H9 (cell line): Measurements from ENCODE around the gene MICAL3. TPM values are rescaled to one million over a fixed set of nuclear protein-coding genes. Genes with fewer than 3 reads are reported as not detected.

Experiments
- DNase-seq: peaks from one replicate; pipeline ENCODE4 v3.0.0-alpha.2; 2017
- H2AFZ ChIP-seq: one replicate; pipeline ENCODE4 v1.6.1; 2013; ENCODE audit warnings: mild to moderate bottlenecking, low read length, control low read depth, moderate library complexity
- H2AK5ac ChIP-seq: 2 replicates; pipeline ENCODE4 v1.6.1; 2013; ENCODE audit warnings: low read length, control low read depth, mixed read lengths; ENCODE audit not compliant: insufficient read length
- H2BK120ac ChIP-seq: one replicate; pipeline ENCODE4 v1.6.1; 2013; ENCODE audit warnings: low read depth, mild to moderate bottlenecking, low read length, control low read depth, inconsistent platforms; ENCODE audit not compliant: poor library complexity, severe bottlenecking
- H2BK12ac ChIP-seq: 2 replicates; pipeline ENCODE4 v1.6.1; 2013; ENCODE audit warnings: low read length, control low read depth, mixed read lengths, low read depth; ENCODE audit not compliant: insufficient read length
- H2BK15ac ChIP-seq: 2 replicates; pipeline ENCODE4 v1.6.1; 2013; ENCODE audit warnings: low read depth, low read length, control low read depth
- H2BK20ac ChIP-seq: one replicate; pipeline ENCODE4 v1.6.1; 2013; ENCODE audit warnings: low read depth, mild to moderate bottlenecking, low read length, control low read depth, inconsistent platforms; ENCODE audit not compliant: poor library complexity, severe bottlenecking
- H2BK5ac ChIP-seq: 2 replicates; pipeline ENCODE4 v1.6.1; 2013; ENCODE audit warnings: low read length, control low read depth, mixed read lengths; ENCODE audit not compliant: insufficient read length
- H3K14ac ChIP-seq: 2 replicates; pipeline ENCODE4 v1.6.1; 2013; ENCODE audit warnings: low read length, control low read depth; ENCODE audit not compliant: insufficient read depth
- H3K18ac ChIP-seq: 2 replicates; pipeline ENCODE4 v1.6.1; 2013; ENCODE audit warnings: low read depth, mild to moderate bottlenecking, mixed read lengths, low read length, control low read depth; ENCODE audit not compliant: insufficient read length
- H3K23ac ChIP-seq: 2 replicates; pipeline ENCODE4 v1.6.1; 2013; ENCODE audit warnings: low read length, control low read depth, mixed read lengths, low read depth; ENCODE audit not compliant: insufficient read length
- H3K23me2 ChIP-seq: 2 replicates; pipeline ENCODE4 v1.6.1; 2013; ENCODE audit warnings: low read depth, mild to moderate bottlenecking, mixed read lengths, low read length, control low read depth; ENCODE audit not compliant: insufficient read length, poor library complexity, severe bottlenecking
- H3K27ac ChIP-seq: 2 replicates; pipeline ENCODE4 v1.5.1; 2013; ENCODE audit warnings: low read length, control low read depth, mixed read lengths, low read depth; ENCODE audit not compliant: insufficient read length
- H3K27me3 ChIP-seq: 2 replicates; pipeline ENCODE4 v1.6.1; 2013; ENCODE audit warnings: low read length, control low read depth, inconsistent platforms; ENCODE audit not compliant: insufficient read depth
- H3K4ac ChIP-seq: 2 replicates; pipeline ENCODE4 v1.6.1; 2013; ENCODE audit warnings: low read depth, mild to moderate bottlenecking, control low read depth, inconsistent platforms, low read length, moderate library complexity
- H3K4me1 ChIP-seq: 2 replicates; pipeline ENCODE4 v1.6.1; 2013; ENCODE audit warnings: low read length, control low read depth, inconsistent platforms; ENCODE audit not compliant: insufficient read depth
- H3K4me2 ChIP-seq: 2 replicates; pipeline ENCODE4 v1.6.1; 2013; ENCODE audit warnings: low read length, control low read depth, mixed read lengths; ENCODE audit not compliant: insufficient read length, insufficient read depth
- H3K56ac ChIP-seq: 2 replicates; pipeline ENCODE4 v1.6.1; 2013; ENCODE audit warnings: low read depth, mild to moderate bottlenecking, mixed read lengths, low read length, control low read depth; ENCODE audit not compliant: insufficient read length
- H3K79me1 ChIP-seq: 2 replicates; pipeline ENCODE4 v1.6.1; 2013; ENCODE audit warnings: low read depth, mild to moderate bottlenecking, moderate library complexity, low read length, control low read depth, inconsistent platforms; ENCODE audit not compliant: insufficient read depth, poor library complexity, severe bottlenecking
- H3K79me2 ChIP-seq: 2 replicates; pipeline ENCODE4 v1.6.1; 2013; ENCODE audit warnings: low read length, control low read depth, inconsistent platforms; ENCODE audit not compliant: insufficient read depth
- H3K9ac ChIP-seq: 2 replicates; pipeline ENCODE4 v1.6.1; 2013; ENCODE audit warnings: low read length, control low read depth, mixed read lengths; ENCODE audit not compliant: insufficient read length; ENCODE audit errors: extremely low read depth
- H3K9me3 ChIP-seq: one replicate; pipeline ENCODE4 v1.6.1; 2013; ENCODE audit warnings: low read depth, low read length, inconsistent platforms; ENCODE audit not compliant: control insufficient read depth
- H3T11ph ChIP-seq: one replicate; pipeline ENCODE4 v1.6.1; 2013; ENCODE audit warnings: mild to moderate bottlenecking, low read length, control low read depth, inconsistent platforms
- H4K20me1 ChIP-seq: one replicate; pipeline ENCODE4 v1.6.1; 2013; ENCODE audit not compliant: control insufficient read depth, insufficient read length, insufficient read depth
- H4K5ac ChIP-seq: 2 replicates; pipeline ENCODE4 v1.6.1; 2013; ENCODE audit warnings: low read depth, mild to moderate bottlenecking, mixed read lengths, low read length, control low read depth; ENCODE audit not compliant: insufficient read length
- H4K8ac ChIP-seq: replicated peaks from 2 replicates; pipeline ENCODE4 v1.6.1; 2013; ENCODE audit warnings: low read length, control low read depth, mixed read lengths, low read depth; ENCODE audit not compliant: insufficient read length
- H4K91ac ChIP-seq: 2 replicates; pipeline ENCODE4 v1.6.1; 2013; ENCODE audit warnings: low read depth, mild to moderate bottlenecking, moderate library complexity, mixed read lengths, low read length, control low read depth; ENCODE audit not compliant: insufficient read length
- H3K27ac Mint-ChIP-seq, 3 experiments: 2 replicates in 2 of 3; 3 replicates in 1 of 3; pipeline ENCODE4 v1.8.0; 2020 to 2021; ENCODE audit warnings: mixed read lengths in 3 of 3, mild to moderate bottlenecking in 1 of 3, moderate library complexity in 1 of 3
- H3K27me3 Mint-ChIP-seq: 2 replicates; pipeline ENCODE4 v1.8.0; 2021; ENCODE audit warnings: low read depth, mild to moderate bottlenecking, moderate library complexity, mixed read lengths
- H3K36me3 Mint-ChIP-seq, 3 experiments: 2 replicates in 2 of 3; 3 replicates in 1 of 3; pipeline ENCODE4 v1.8.0; 2020 to 2021; ENCODE audit warnings: low read depth in 3 of 3, mixed read lengths in 3 of 3; ENCODE audit not compliant: insufficient read depth in 1 of 3
- H3K4me1 Mint-ChIP-seq, 2 experiments: 2 replicates each; pipeline ENCODE4 v1.8.0; 2020; ENCODE audit warnings: mixed read lengths in 2 of 2
- H3K4me3 Mint-ChIP-seq, 2 experiments: 2 replicates in 1 of 2; 3 replicates in 1 of 2; pipeline ENCODE4 v1.8.0; 2020 to 2021; ENCODE audit warnings: mild to moderate bottlenecking in 2 of 2, mixed read lengths in 2 of 2, moderate library complexity in 1 of 2
- H3K9me3 Mint-ChIP-seq, 2 experiments: 2 replicates in 1 of 2; 3 replicates in 1 of 2; pipeline ENCODE4 v1.8.0; 2020; ENCODE audit warnings: mild to moderate bottlenecking in 2 of 2, mixed read lengths in 2 of 2, moderate library complexity in 1 of 2
- CTCF ChIP-seq: fragments of 200-600 bp; sonication (generic); conservative IDR thresholded peaks from 3 replicates; pipeline ENCODE4 v1.8.0; 2021; ENCODE audit warnings: antibody characterized with exemption, mild to moderate bottlenecking
- total RNA-seq: library from RNA; stranded (reverse); gene quantifications from 2 replicates; pipeline ENCODE4 v1.2.1, GENCODE V29; 2021

MICAL3 gene
- total RNA-seq, 1 experiment from 2014 or later: 50.2 TPM

GRCh38 chr22:17978027-17978426 lies 46.3 kb downstream of the MICAL3 start:
- Mint-ChIP-seq H3K36me3 (peaks cover 3 to 4% (median 3%) of the 10 kb centered on the region in 3 experiments; a peak in 3 of 7 replicates), H3K27me3 (no peaks in the 10 kb centered on the region; the same call in 1 of the 2 replicates), H3K27ac (no peak overlapping the region), H3K4me1 (peaks cover 30 to 45% of the 10 kb centered on the region in 2 experiments), H3K9me3 (peaks cover 3 to 6% of the 10 kb centered on the region in 2 experiments; a peak in 3 of 5 replicates), H3K4me3 (no peak overlapping the region; a peak in 1 of 5 replicates)
- Histone ChIP-seq H4K8ac (no peak overlapping the region), H3K14ac (no peak overlapping the region), H3K27ac (no peak overlapping the region), H3K4me1 (peaks cover 2% of the 10 kb centered on the region; the same call in 1 of the 2 replicates), H3T11ph (no peak overlapping the region), H4K20me1 (no peaks in the 10 kb centered on the region), H3K79me2 (peaks cover 6% of the 10 kb centered on the region; the same call in 1 of the 2 replicates), H3K9me3 (no peaks in the 10 kb centered on the region), H3K79me1 (peaks cover 5% of the 10 kb centered on the region), H2BK12ac (no peak overlapping the region), H3K27me3 (no peaks in the 10 kb centered on the region), H3K9ac (no peak overlapping the region), H3K23me2 (no peaks in the 10 kb centered on the region), H3K23ac (no peak overlapping the region), H2AFZ (no peak overlapping the region), H2BK15ac (no peak overlapping the region), H4K5ac (no peak overlapping the region), H2BK120ac (no peak overlapping the region), H3K4me2 (no peak overlapping the region), H2AK5ac (no peak overlapping the region), H3K4ac (no peak overlapping the region), H2BK5ac (no peak overlapping the region), H4K91ac (no peak overlapping the region), H3K56ac (no peak overlapping the region), H2BK20ac (no peak overlapping the region), H3K18ac (no peak overlapping the region)
- TF ChIP-seq CTCF: no peak
- DNase-seq: no peak
